Mesodermal cell (in vitro differentiated cells): ENCODE results near the gene TRIOBP.

Source experiments
- H3K27ac ChIP-seq: 2 replicates; pipeline ENCODE4 v1.7.0; 2013; ENCODE audit warnings: mild to moderate bottlenecking, low read depth, low read length, moderate library complexity; ENCODE audit not compliant: severe bottlenecking
- H3K36me3 ChIP-seq: 2 replicates; pipeline ENCODE4 v1.7.1; 2013; ENCODE audit warnings: mild to moderate bottlenecking, low read length, moderate library complexity; ENCODE audit not compliant: control insufficient read depth, insufficient read depth
- H3K4me1 ChIP-seq: one replicate; pipeline ENCODE4 v1.7.1; 2013; ENCODE audit warnings: mild to moderate bottlenecking, low read length; ENCODE audit not compliant: insufficient read depth, control insufficient read depth, poor library complexity, severe bottlenecking
- H3K4me3 ChIP-seq: 2 replicates; pipeline ENCODE4 v1.7.0; 2013; ENCODE audit warnings: low read length, control low read depth, mild to moderate bottlenecking; ENCODE audit not compliant: insufficient read depth, poor library complexity, severe bottlenecking; ENCODE audit errors: extremely low read depth
- H3K9me3 ChIP-seq: 2 replicates; pipeline ENCODE4 v1.7.1; 2013; ENCODE audit warnings: mild to moderate bottlenecking, low read length, moderate library complexity; ENCODE audit not compliant: control insufficient read depth
- WGBS, 2 experiments: methylation state at CpG; one replicate each; pipeline ENCODE4 v1.1.5; 2013; ENCODE audit warnings: missing lambda C conversion rate in 2 of 2; ENCODE audit not compliant: insufficient coverage in 2 of 2; 5-methylcytosine and 5-hydroxymethylcytosine counted together

TRIOBP gene

DNA sequence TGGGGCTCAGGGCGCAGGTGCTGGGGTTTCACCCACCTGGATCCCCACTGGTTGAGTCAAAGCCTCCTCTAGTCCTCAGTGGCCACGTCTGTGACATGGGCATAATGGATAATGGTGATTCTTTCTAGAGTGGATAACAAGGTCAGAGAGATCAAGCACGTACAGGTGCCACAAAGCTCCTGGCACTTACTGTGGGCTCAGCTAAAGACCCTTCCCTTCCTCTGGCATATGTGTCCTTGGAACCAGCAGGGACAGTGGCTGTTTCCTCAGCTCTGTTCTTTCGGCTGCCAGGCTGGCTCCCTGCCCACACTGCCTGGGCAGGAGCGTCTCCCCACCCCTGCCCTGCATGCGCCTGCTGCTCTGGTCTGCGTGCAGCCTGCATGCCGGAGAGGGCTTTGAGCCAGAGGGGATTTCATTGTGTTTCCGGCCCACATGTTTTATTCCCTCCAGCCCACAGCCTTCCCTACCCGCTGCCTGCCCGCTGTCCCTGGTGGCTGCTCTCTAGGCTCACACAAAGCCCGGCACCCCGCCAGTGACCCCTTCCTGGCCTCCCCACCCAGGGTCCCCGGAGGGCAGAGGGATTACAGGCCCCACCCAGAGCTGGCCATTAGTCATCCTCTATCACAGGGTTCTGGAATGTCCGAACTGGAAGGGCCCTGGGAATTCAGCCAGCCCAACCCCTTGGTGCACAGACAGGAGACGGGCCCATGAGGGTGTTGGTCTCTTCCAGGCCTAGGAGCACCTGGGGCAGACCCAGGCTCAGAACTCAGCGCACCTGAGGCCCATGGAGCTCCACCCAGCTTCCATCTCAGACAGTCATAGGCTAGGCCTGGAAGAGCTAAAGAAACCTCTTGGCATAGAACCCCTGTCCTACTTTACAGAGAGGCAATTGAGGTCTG is 55.6 kb downstream of the TRIOBP start:
- Histone ChIP-seq H3K9me3 (no peaks in the 10 kb centered on the region), H3K4me3 (no peak overlapping the region), H3K27ac (peak overlapping the region; percentile 84), H3K4me1 (peaks cover 58% of the 10 kb centered on the region), H3K36me3 (peaks cover 60% of the 10 kb centered on the region)
- WGBS, 2 experiments, result 74 to 76% methylated on average over 15 to 16 of the region's 17 CpGs

- H3K4me1 ChIP-seq, result peaks cover 44% of the 10 kb centered on the region
- no peak overlapping the region for H3K4me3 ChIP-seq
- H3K27ac ChIP-seq, result no peak overlapping the region
- H3K9me3 ChIP-seq, result no peaks in the 10 kb centered on the region
- WGBS, 2 experiments, result 95 to 96% methylated on average over 8 to 10 of the region's 10 CpGs
- H3K36me3 ChIP-seq, result peaks cover 69% of the 10 kb centered on the region
Observed at GRCh38 chr22:37753746-37754145, 56.9 kb downstream of the TRIOBP start.

DNA sequence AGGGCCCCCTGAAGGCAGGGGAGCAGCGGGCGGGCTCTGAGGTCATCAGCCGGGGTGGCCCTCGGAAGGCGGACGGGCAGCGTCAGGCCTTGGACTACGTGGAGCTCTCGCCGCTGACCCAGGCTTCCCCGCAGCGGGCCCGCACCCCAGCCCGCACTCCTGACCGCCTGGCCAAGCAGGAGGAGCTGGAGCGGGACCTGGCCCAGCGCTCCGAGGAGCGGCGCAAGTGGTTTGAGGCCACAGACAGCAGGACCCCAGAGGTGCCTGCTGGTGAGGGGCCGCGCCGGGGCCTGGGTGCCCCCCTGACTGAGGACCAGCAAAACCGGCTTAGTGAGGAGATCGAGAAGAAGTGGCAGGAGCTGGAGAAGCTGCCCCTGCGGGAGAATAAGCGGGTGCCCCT is 60.8 kb downstream of the TRIOBP start:
- H3K4me1 ChIP-seq, result peaks cover 6% of the 10 kb centered on the region
- H3K27ac ChIP-seq, result no peak overlapping the region
- H3K9me3 ChIP-seq, result no peaks in the 10 kb centered on the region
- WGBS, 2 experiments, result 96 to 98% methylated on average over 27 of the region's 27 CpGs
- no peak overlapping the region for H3K4me3 ChIP-seq
- peaks cover 98% of the 10 kb centered on the region for H3K36me3 ChIP-seq

DNA sequence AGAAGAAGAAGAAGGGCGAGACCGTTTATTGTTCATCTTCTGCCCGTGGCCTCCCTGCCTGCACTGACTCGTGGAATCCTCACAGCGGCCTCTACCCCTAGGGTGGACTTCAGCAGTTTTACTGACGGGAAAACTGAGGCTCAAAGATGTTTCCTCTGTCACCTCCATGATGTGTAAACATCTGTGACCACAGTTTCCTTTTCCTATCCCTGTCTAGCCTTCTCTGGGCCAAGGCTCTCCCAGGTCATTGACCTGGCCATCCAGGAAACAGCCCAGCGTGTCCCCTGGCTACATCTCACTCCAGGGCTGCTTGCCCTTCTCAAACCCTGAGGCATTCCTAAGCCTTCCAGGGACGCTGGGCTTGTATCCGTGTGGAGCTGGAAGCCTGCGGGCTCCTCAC is 61.8 kb downstream of the TRIOBP start:
- no peaks in the 10 kb centered on the region for H3K4me1 ChIP-seq
- peaks cover 98% of the 10 kb centered on the region for H3K36me3 ChIP-seq
- H3K4me3 ChIP-seq, result no peak overlapping the region
- no peaks in the 10 kb centered on the region for H3K9me3 ChIP-seq
- no peak overlapping the region for H3K27ac ChIP-seq
- WGBS, 2 experiments, result 95 to 96% methylated on average over 10 of the region's 10 CpGs

DNA sequence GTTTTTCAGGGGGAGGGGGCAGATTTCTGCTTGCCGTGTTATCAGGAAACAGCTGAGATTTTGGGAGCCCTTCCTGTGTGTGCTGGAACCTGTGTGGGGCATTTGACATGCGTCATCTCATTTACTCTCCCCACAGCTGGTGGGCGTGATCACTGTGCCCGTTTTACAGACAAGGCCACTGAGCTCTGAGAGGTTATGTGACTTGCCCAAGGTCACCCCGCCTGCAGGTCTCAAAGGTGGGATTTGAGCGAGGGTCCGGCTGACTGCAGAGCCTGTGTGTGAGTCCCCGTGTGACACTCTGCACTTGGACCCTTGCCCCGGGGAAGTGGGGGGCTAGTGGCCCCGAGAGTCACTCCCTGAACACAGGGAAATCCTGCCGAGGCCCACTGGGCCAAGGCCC is 62.4 kb downstream of the TRIOBP start:
- H3K36me3 ChIP-seq, result peaks cover 96% of the 10 kb centered on the region
- H3K9me3 ChIP-seq, result no peaks in the 10 kb centered on the region
- no peak overlapping the region for H3K4me3 ChIP-seq
- H3K4me1 ChIP-seq, result no peaks in the 10 kb centered on the region
- WGBS, 2 experiments, result 95 to 96% methylated on average over 11 of the region's 11 CpGs
- no peak overlapping the region for H3K27ac ChIP-seq

GRCh38 chr22:37760152-37760551 is 63.3 kb downstream of the TRIOBP start:
- Histone ChIP-seq H3K36me3 (peaks cover 92% of the 10 kb centered on the region), H3K4me1 (no peaks in the 10 kb centered on the region), H3K27ac (no peak overlapping the region), H3K9me3 (no peaks in the 10 kb centered on the region), H3K4me3 (no peak overlapping the region)
- WGBS, 2 experiments, result 83 to 88% methylated on average over 1 of the region's 3 CpGs

DNA sequence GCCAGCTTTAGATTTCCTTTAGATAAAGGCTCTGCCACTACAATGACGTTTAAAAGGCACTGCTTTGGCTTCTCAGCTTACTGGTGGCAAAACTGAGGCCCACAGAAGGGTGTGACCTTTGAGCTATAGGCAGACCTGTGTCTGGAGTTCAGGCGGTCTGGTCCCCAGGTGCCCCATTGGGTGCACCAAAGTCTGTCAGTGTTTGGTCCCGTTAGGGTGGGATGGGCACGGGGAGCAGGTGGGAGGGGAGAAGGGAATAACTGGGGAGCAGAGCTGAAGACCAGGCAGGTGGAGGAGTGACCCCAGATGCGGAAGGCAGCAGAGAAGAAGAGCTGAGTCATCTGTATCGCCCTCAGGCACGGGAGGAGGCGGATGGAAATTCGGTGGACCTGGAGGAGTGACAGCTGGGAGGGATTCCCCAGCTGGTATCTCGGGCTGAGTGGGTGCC is 65.6 kb downstream of the TRIOBP start:
- Histone ChIP-seq H3K9me3 (no peaks in the 10 kb centered on the region), H3K4me3 (no peak overlapping the region), H3K36me3 (peaks cover 83% of the 10 kb centered on the region), H3K4me1 (no peaks in the 10 kb centered on the region), H3K27ac (no peak overlapping the region)
- 84 to 90% methylated on average over 8 to 10 of the region's 10 CpGs for WGBS, 2 experiments

DNA sequence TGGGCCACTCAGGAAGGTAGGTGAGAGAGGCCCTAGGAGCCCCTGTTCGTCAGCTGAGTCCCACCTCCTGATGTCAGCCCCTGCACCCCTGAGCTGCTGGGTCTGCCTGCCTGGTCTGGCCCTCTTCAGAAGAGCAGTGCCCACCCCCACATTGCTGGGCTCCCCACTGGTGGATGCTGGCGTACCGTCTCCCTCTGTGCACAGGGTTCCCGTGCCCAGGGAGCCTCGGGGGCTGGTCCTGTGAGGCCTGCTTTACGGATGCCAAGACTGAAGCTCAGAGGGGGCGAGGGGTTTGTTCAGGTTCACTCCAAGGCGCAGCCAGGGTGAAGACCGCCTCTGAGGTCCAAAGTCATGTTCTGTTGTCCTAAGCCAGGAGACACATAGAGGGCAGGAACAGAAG is 66.2 kb downstream of the TRIOBP start:
- 94 to 98% methylated on average over 9 of the region's 9 CpGs for WGBS, 2 experiments
- no peaks in the 10 kb centered on the region for H3K4me1 ChIP-seq
- no peaks in the 10 kb centered on the region for H3K9me3 ChIP-seq
- H3K36me3 ChIP-seq, result peaks cover 77% of the 10 kb centered on the region
- H3K4me3 ChIP-seq, result no peak overlapping the region
- no peak overlapping the region for H3K27ac ChIP-seq

- 95 to 97% methylated on average over 13 to 16 of the region's 16 CpGs for WGBS, 2 experiments
Observed at GRCh38 chr22:37763652-37764051, 66.8 kb downstream of the TRIOBP start.

DNA sequence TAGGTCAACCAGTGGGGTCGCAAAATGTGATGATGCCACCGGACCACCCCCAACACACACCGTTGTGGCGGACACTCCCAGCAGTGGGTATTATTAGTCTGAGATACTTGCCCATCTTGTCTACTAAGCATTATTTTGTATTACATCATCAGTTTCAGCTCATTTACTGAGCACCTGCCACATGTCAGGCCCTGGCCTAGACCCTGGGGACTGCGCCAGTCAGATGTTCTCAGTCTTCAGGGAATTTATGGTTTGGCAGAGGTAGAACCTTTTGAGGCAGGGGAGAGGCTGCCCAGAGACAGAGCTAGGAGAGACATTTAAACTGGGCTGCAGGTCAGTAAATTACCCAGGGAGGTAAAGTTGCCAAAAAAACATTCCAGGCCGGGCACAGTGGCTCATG is 67.8 kb downstream of the TRIOBP start:
- no peak overlapping the region for H3K27ac ChIP-seq
- WGBS, 2 experiments, result 92 to 93% methylated on average over 3 to 6 of the region's 6 CpGs

More at GRCh38 chr22:37763652-37764051, 66.8 kb downstream of the TRIOBP start:
- no peaks in the 10 kb centered on the region for H3K4me1 ChIP-seq
- H3K27ac ChIP-seq, result no peak overlapping the region
- no peak overlapping the region for H3K4me3 ChIP-seq
- peaks cover 74% of the 10 kb centered on the region for H3K36me3 ChIP-seq
- no peaks in the 10 kb centered on the region for H3K9me3 ChIP-seq

DNA sequence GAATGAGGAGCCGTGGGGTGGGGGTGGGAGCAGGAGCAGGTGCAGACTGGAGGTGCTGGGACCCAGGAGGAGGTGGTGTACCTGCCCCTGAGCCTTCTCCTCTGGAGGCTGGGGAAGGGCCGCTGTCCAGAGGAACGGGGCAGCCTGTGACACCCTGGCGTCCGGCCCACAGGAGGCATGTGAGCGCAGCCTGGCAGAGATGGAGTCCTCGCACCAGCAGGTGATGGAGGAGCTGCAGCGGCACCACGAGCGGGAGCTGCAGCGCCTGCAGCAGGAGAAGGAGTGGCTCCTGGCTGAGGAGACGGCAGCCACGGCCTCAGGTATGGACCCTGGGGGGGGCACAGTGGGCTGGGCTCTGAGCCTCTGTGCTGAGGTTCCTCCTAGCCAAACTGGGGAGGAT is 68.7 kb downstream of the TRIOBP start:
- no peak overlapping the region for H3K27ac ChIP-seq
- H3K36me3 ChIP-seq, result peaks cover 72% of the 10 kb centered on the region
- H3K4me3 ChIP-seq, result no peak overlapping the region
- H3K9me3 ChIP-seq, result no peaks in the 10 kb centered on the region
- 97 to 98% methylated on average over 11 to 13 of the region's 13 CpGs for whole genome bisulfite sequencing, 2 experiments
- H3K4me1 ChIP-seq, result no peaks in the 10 kb centered on the region

More for the DNA sequence above, 67.8 kb downstream of the TRIOBP start:
- no peak overlapping the region for H3K4me3 ChIP-seq
- H3K36me3 ChIP-seq, result peaks cover 74% of the 10 kb centered on the region
- H3K4me1 ChIP-seq, result no peaks in the 10 kb centered on the region
- H3K9me3 ChIP-seq, result no peaks in the 10 kb centered on the region
